Testis (tissue), 2 donors: ENCODE measurements around the gene ABCA8.

Source experiments
- POLR2A ChIP-seq: fragments of 450-650 bp; IDR thresholded peaks from one replicate; pipeline ENCODE4 v1.6.1; 2017; ENCODE audit warnings: antibody characterized with exemption, mild to moderate bottlenecking, moderate library complexity
- TF ChIP-seq, protein P1 (sequence below), 3 experiments: fragments of 450-650 bp in 2 of 3; fragments of 200-600 bp in 1 of 3; sonication (generic) in 1 of 3; IDR thresholded peaks; one replicate each; pipeline ENCODE4 v1.5.1; 2016 to 2019; ENCODE audit warnings: antibody characterized with exemption in 3 of 3, mild to moderate bottlenecking in 2 of 3, moderate library complexity in 1 of 3

DNA sequence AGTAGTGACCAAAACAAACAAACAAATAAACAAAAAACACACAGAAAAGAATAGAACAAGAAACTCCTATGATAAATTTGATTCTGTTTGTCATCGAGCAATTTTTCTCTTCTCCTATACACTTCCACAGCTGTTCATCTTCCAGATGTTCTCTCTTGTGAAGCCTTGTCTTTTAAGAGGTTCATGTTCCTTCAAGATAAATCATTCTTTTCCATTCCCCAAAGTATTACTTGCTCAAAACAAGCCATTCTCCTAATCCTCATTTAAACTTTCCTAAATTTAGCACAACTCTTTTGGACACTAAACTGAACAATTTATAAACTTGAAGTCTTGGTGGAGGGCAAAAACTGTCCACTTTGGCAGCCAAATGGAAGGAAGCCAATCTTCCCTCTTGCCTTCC, 103.3 kb downstream of the ABCA8 start:
- TF ChIP-seq, protein P1, sequence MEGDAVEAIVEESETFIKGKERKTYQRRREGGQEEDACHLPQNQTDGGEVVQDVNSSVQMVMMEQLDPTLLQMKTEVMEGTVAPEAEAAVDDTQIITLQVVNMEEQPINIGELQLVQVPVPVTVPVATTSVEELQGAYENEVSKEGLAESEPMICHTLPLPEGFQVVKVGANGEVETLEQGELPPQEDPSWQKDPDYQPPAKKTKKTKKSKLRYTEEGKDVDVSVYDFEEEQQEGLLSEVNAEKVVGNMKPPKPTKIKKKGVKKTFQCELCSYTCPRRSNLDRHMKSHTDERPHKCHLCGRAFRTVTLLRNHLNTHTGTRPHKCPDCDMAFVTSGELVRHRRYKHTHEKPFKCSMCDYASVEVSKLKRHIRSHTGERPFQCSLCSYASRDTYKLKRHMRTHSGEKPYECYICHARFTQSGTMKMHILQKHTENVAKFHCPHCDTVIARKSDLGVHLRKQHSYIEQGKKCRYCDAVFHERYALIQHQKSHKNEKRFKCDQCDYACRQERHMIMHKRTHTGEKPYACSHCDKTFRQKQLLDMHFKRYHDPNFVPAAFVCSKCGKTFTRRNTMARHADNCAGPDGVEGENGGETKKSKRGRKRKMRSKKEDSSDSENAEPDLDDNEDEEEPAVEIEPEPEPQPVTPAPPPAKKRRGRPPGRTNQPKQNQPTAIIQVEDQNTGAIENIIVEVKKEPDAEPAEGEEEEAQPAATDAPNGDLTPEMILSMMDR (IDR thresholded peaks at IDR 0.05): no peak
- no peak for TF ChIP-seq POLR2A
